DND-41 (cell line): ENCODE data around the gene PLG.
"Not testable (repeated sequence)": the region's sequence is repeated elsewhere in the genome, so short reads cannot be mapped to it uniquely, and the experiment has no call there.

Experiments
- ATAC-seq: fragments of 200-7000 bp; cut with Tn5 transposase; 3 replicates; pipeline ENCODE4 v1.9.1; 2021; ENCODE audit warnings: low read depth; ENCODE audit not compliant: insufficient read depth
- DNase-seq: peaks from one replicate; pipeline ENCODE4 v3.0.0-alpha.2; 2020
- H2AFZ ChIP-seq: 2 replicates; pipeline ENCODE4 v1.6.0; 2012; ENCODE audit warnings: low read depth, low read length
- H3K27ac ChIP-seq: 2 replicates; pipeline ENCODE4 v1.5.1; 2012; ENCODE audit warnings: low read length, inconsistent platforms
- H3K27me3 ChIP-seq: fragments of 200-600 bp; sonication (generic); 2 replicates; pipeline ENCODE4 v1.6.0; 2012; ENCODE audit warnings: low read length, mild to moderate bottlenecking, inconsistent platforms; ENCODE audit not compliant: insufficient read depth, poor library complexity
- H3K36me3 ChIP-seq: 2 replicates; pipeline ENCODE4 v1.5.1; 2012; ENCODE audit warnings: low read length, inconsistent platforms; ENCODE audit not compliant: insufficient read depth
- H3K4me1 ChIP-seq: 2 replicates; pipeline ENCODE4 v1.5.1; 2012; ENCODE audit warnings: mild to moderate bottlenecking, low read length; ENCODE audit not compliant: insufficient read depth
- H3K4me2 ChIP-seq: 2 replicates; pipeline ENCODE4 v1.6.0; 2012; ENCODE audit warnings: mild to moderate bottlenecking, moderate library complexity, low read length, inconsistent platforms; ENCODE audit not compliant: insufficient read depth
- H3K4me3 ChIP-seq, 2 experiments: fragments of 200-600 bp in 1 of 2; shearing (Covaris generic) in 1 of 2; 2 replicates each; pipeline ENCODE4 v1.5.1; 2012 to 2016; ENCODE audit warnings: inconsistent platforms in 2 of 2, low read length in 2 of 2, mild to moderate bottlenecking in 2 of 2, low read depth in 1 of 2, moderate library complexity in 1 of 2
- H3K79me2 ChIP-seq: 2 replicates; pipeline ENCODE4 v1.6.0; 2012; ENCODE audit warnings: low read length, inconsistent platforms; ENCODE audit not compliant: insufficient read depth
- H3K9ac ChIP-seq: 2 replicates; pipeline ENCODE4 v1.6.0; 2012; ENCODE audit warnings: low read depth, mild to moderate bottlenecking, inconsistent platforms, low read length, moderate library complexity
- H3K9me3 ChIP-seq: 2 replicates; pipeline ENCODE4 v1.5.1; 2012; ENCODE audit warnings: low read length, moderate library complexity, mild to moderate bottlenecking, inconsistent platforms; ENCODE audit not compliant: insufficient read depth, severe bottlenecking
- H4K20me1 ChIP-seq: 2 replicates; pipeline ENCODE4 v1.6.0; 2012; ENCODE audit warnings: low read length; ENCODE audit not compliant: insufficient read depth
- EZH2 ChIP-seq: IDR thresholded peaks from 3 replicates; pipeline ENCODE4 v1.6.1; 2012; ENCODE audit warnings: borderline replicate concordance, low read depth, mild to moderate bottlenecking, moderate library complexity, low read length, inconsistent platforms; ENCODE audit not compliant: severe bottlenecking
- TF ChIP-seq, protein P1 (sequence below): IDR thresholded peaks from 2 replicates; pipeline ENCODE4 v1.5.1; 2012; ENCODE audit warnings: borderline replicate concordance, low read length, moderate library complexity, mild to moderate bottlenecking; ENCODE audit not compliant: poor library complexity, severe bottlenecking; ENCODE audit errors: extremely low read depth

The PLG gene

GRCh38 chr6:160781298-160781697 is 79.3 kb downstream of the PLG start:
- H4K20me1 ChIP-seq = no peaks in the 10 kb centered on the region
- ATAC-seq (no peak), DNase-seq (no peak)
- no peak overlapping the region for H3K4me3 ChIP-seq
- H3K27me3 ChIP-seq = no peaks in the 10 kb centered on the region
- H3K9me3 ChIP-seq = no peaks in the 10 kb centered on the region
- no peak overlapping the region for H3K9ac ChIP-seq
- no peak overlapping the region for H2AFZ ChIP-seq
- H3K4me1 ChIP-seq = no peaks in the 10 kb centered on the region
- H3K27ac ChIP-seq = no peak overlapping the region
- no peaks in the 10 kb centered on the region for H3K79me2 ChIP-seq
- H3K36me3 ChIP-seq = no peaks in the 10 kb centered on the region
- no peak for TF ChIP-seq EZH2
- TF ChIP-seq, protein P1, sequence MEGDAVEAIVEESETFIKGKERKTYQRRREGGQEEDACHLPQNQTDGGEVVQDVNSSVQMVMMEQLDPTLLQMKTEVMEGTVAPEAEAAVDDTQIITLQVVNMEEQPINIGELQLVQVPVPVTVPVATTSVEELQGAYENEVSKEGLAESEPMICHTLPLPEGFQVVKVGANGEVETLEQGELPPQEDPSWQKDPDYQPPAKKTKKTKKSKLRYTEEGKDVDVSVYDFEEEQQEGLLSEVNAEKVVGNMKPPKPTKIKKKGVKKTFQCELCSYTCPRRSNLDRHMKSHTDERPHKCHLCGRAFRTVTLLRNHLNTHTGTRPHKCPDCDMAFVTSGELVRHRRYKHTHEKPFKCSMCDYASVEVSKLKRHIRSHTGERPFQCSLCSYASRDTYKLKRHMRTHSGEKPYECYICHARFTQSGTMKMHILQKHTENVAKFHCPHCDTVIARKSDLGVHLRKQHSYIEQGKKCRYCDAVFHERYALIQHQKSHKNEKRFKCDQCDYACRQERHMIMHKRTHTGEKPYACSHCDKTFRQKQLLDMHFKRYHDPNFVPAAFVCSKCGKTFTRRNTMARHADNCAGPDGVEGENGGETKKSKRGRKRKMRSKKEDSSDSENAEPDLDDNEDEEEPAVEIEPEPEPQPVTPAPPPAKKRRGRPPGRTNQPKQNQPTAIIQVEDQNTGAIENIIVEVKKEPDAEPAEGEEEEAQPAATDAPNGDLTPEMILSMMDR = no peak
- no peak overlapping the region for H3K4me2 ChIP-seq

- Histone ChIP-seq H2AFZ (no peak overlapping the region), H3K9ac (no peak overlapping the region), H3K27ac (no peak overlapping the region), H3K79me2 (no peaks in the 10 kb centered on the region), H4K20me1 (no peaks in the 10 kb centered on the region), H3K9me3 (no peaks in the 10 kb centered on the region), H3K4me2 (no peak overlapping the region), H3K27me3 (no peaks in the 10 kb centered on the region), H3K4me3 (no peak overlapping the region), H3K36me3 (no peaks in the 10 kb centered on the region), H3K4me1 (no peaks in the 10 kb centered on the region)
- TF ChIP-seq, protein P1 = no peak
- TF ChIP-seq EZH2 = no peak
- DNase-seq (no peak), ATAC-seq (no peak)
These were observed 80.2 kb downstream of the PLG start for GRCh38 chr6:160782228-160782627.

GRCh38 chr6:160783741-160784140 is 81.7 kb downstream of the PLG start:
- no peak for DNase-seq
- Histone ChIP-seq H3K4me2 (no peak overlapping the region), H3K79me2 (no peaks in the 10 kb centered on the region), H3K36me3 (no peaks in the 10 kb centered on the region), H4K20me1 (no peaks in the 10 kb centered on the region), H3K4me3 (no peak overlapping the region), H3K9ac (no peak overlapping the region), H3K9me3 (no peaks in the 10 kb centered on the region), H3K27me3 (no peaks in the 10 kb centered on the region), H2AFZ (no peak overlapping the region), H3K4me1 (no peaks in the 10 kb centered on the region), H3K27ac (no peak overlapping the region)
- no peak for ATAC-seq
- no peak for TF ChIP-seq EZH2
- TF ChIP-seq, protein P1 = no peak

GRCh38 chr6:160788126-160788525 is 86.1 kb downstream of the PLG start:
- not testable (repeated sequence) for H3K36me3 ChIP-seq, H3K4me1 ChIP-seq, H3K27me3 ChIP-seq, H3K9me3 ChIP-seq, H3K27ac ChIP-seq, H3K79me2 ChIP-seq, H3K4me2 ChIP-seq, DNase-seq, H4K20me1 ChIP-seq, ATAC-seq, H2AFZ ChIP-seq, H3K9ac ChIP-seq, H3K4me3 ChIP-seq
